K562 (cell line): Measurements from ENCODE around the gene NARF. TPM values are rescaled to one million over a fixed set of nuclear protein-coding genes. Genes with fewer than 3 reads are reported as not detected.
A peak's percentile ranks its signal among the peaks of the same experiment; 100 is the strongest.

ENCODE experiments used
- CBFA2T2 ChIP-seq: fragments of 450-650 bp; conservative IDR thresholded peaks from 2 replicates; pipeline ENCODE4 v1.6.1; 2017; ENCODE audit warnings: mild to moderate bottlenecking
- polyA plus RNA-seq, 8 experiments: library from polyadenylated mRNA; depleted of rRNA in 4 of 8; stranded (reverse) in 5 of 8; unstranded in 3 of 8; fragments of >200 nt; fragmentation: Nextera tagmentation in 2 of 8; fragmentation: Illumina TruSeq in 1 of 8; extraction: Ambion mirVana in 2 of 8; extraction: Trizol in 1 of 8; gene quantifications; 2 replicates each; pipeline versions ENCODE4 v1.2.1 to v1.2.3, GENCODE V29; 2011 to 2014; ENCODE audit warnings: inconsistent platforms in 1 of 8, missing spikeins in 1 of 8
- total RNA-seq, 7 experiments: library from RNA; depleted of rRNA in 6 of 7; stranded (reverse); fragments of >200 nt in 6 of 7; fragmentation: Illumina TruSeq in 2 of 7; extraction: Trizol in 2 of 7; gene quantifications; 2 replicates each; pipeline versions ENCODE4 v1.2.1 to v1.2.3, GENCODE V29; 2011 to 2021; ENCODE audit warnings: low replicate concordance in 1 of 7
- TF ChIP-seq, protein P1 (sequence below): fragments of 450-650 bp; IDR thresholded peaks from 2 replicates; pipeline ENCODE4 v1.6.1; 2016; ENCODE audit warnings: mild to moderate bottlenecking, moderate library complexity
- TF ChIP-seq, protein P2 (sequence below): sonication (generic); formaldehyde crosslinking; IDR thresholded peaks from 2 replicates; pipeline ENCODE4 v1.8.0; 2022; ENCODE audit warnings: missing genetic modification reagents, mild to moderate bottlenecking, moderate library complexity, borderline replicate concordance
- TF ChIP-seq, protein P3 (sequence below): sonication (generic); formaldehyde crosslinking; IDR thresholded peaks from 2 replicates; pipeline ENCODE4 v1.8.0; 2022; ENCODE audit warnings: mild to moderate bottlenecking, missing genetic modification reagents
- TF ChIP-seq, protein P4 (sequence below): fragments of 250-450 bp; sonication (Bioruptor Pico); IDR thresholded peaks from 2 replicates; pipeline ENCODE4 v1.9.0; 2021; ENCODE audit warnings: mild to moderate bottlenecking, inconsistent platforms

NARF gene
- total and polyA plus RNA-seq, 9 of the 15 experiments (the other 6 are each of a cell fraction or from before 2014, with no cell fraction given): 60.4 to 423 (median 132) TPM

DNA sequence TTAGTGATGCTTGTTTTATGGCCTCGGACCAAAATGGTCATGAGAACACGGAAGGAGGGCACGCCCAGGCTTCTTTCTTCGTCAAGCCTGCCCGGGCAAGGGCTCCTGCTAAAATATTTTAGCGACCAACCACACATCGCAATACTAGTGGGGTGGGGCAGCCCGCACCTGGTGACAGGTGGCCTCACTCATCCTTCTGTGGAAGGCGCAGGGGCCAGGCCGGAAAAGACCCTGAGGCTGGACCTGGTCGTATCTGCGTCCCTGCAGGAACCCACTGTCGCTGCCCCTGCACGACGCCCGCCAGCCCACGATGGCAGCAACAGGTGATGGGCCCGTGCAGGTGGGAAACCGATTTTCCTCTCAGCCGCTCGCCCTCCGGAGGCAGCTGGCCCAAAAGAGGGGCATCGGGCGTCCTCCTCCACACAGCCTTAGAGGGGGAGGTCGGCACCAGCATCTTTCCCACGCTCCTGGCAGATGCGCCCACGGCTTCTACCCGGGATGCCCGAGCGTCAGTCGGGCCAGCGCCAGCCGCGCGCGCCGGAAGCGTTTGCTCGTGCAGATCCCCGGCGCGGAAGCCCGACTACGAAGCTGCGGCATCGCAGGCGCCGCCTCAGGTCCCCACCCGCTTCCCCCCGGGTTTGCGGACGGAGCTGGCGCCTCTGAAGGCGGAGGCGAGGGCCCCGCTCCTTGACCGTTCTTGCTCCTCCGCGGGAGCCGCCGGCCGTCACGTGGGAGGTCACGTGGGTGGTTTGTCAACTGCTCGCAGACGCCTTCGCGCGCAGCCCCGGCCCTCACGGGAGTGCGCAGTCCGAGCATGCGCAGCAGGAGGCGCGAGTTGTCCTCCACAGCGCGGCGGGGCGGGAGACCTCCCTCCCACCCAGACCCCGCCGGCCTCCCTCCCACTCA, 38.2 kb downstream of the NARF start (continued):
- TF ChIP-seq, protein P1, sequence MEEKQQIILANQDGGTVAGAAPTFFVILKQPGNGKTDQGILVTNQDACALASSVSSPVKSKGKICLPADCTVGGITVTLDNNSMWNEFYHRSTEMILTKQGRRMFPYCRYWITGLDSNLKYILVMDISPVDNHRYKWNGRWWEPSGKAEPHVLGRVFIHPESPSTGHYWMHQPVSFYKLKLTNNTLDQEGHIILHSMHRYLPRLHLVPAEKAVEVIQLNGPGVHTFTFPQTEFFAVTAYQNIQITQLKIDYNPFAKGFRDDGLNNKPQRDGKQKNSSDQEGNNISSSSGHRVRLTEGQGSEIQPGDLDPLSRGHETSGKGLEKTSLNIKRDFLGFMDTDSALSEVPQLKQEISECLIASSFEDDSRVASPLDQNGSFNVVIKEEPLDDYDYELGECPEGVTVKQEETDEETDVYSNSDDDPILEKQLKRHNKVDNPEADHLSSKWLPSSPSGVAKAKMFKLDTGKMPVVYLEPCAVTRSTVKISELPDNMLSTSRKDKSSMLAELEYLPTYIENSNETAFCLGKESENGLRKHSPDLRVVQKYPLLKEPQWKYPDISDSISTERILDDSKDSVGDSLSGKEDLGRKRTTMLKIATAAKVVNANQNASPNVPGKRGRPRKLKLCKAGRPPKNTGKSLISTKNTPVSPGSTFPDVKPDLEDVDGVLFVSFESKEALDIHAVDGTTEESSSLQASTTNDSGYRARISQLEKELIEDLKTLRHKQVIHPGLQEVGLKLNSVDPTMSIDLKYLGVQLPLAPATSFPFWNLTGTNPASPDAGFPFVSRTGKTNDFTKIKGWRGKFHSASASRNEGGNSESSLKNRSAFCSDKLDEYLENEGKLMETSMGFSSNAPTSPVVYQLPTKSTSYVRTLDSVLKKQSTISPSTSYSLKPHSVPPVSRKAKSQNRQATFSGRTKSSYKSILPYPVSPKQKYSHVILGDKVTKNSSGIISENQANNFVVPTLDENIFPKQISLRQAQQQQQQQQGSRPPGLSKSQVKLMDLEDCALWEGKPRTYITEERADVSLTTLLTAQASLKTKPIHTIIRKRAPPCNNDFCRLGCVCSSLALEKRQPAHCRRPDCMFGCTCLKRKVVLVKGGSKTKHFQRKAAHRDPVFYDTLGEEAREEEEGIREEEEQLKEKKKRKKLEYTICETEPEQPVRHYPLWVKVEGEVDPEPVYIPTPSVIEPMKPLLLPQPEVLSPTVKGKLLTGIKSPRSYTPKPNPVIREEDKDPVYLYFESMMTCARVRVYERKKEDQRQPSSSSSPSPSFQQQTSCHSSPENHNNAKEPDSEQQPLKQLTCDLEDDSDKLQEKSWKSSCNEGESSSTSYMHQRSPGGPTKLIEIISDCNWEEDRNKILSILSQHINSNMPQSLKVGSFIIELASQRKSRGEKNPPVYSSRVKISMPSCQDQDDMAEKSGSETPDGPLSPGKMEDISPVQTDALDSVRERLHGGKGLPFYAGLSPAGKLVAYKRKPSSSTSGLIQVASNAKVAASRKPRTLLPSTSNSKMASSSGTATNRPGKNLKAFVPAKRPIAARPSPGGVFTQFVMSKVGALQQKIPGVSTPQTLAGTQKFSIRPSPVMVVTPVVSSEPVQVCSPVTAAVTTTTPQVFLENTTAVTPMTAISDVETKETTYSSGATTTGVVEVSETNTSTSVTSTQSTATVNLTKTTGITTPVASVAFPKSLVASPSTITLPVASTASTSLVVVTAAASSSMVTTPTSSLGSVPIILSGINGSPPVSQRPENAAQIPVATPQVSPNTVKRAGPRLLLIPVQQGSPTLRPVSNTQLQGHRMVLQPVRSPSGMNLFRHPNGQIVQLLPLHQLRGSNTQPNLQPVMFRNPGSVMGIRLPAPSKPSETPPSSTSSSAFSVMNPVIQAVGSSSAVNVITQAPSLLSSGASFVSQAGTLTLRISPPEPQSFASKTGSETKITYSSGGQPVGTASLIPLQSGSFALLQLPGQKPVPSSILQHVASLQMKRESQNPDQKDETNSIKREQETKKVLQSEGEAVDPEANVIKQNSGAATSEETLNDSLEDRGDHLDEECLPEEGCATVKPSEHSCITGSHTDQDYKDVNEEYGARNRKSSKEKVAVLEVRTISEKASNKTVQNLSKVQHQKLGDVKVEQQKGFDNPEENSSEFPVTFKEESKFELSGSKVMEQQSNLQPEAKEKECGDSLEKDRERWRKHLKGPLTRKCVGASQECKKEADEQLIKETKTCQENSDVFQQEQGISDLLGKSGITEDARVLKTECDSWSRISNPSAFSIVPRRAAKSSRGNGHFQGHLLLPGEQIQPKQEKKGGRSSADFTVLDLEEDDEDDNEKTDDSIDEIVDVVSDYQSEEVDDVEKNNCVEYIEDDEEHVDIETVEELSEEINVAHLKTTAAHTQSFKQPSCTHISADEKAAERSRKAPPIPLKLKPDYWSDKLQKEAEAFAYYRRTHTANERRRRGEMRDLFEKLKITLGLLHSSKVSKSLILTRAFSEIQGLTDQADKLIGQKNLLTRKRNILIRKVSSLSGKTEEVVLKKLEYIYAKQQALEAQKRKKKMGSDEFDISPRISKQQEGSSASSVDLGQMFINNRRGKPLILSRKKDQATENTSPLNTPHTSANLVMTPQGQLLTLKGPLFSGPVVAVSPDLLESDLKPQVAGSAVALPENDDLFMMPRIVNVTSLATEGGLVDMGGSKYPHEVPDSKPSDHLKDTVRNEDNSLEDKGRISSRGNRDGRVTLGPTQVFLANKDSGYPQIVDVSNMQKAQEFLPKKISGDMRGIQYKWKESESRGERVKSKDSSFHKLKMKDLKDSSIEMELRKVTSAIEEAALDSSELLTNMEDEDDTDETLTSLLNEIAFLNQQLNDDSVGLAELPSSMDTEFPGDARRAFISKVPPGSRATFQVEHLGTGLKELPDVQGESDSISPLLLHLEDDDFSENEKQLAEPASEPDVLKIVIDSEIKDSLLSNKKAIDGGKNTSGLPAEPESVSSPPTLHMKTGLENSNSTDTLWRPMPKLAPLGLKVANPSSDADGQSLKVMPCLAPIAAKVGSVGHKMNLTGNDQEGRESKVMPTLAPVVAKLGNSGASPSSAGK: peak; percentile 99
- TF ChIP-seq, protein P2, sequence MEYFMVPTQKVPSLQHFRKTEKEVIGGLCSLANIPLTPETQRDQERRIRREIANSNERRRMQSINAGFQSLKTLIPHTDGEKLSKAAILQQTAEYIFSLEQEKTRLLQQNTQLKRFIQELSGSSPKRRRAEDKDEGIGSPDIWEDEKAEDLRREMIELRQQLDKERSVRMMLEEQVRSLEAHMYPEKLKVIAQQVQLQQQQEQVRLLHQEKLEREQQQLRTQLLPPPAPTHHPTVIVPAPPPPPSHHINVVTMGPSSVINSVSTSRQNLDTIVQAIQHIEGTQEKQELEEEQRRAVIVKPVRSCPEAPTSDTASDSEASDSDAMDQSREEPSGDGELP (CRISPR knock-in tag): peak; percentile 77
- TF ChIP-seq, protein P3, sequence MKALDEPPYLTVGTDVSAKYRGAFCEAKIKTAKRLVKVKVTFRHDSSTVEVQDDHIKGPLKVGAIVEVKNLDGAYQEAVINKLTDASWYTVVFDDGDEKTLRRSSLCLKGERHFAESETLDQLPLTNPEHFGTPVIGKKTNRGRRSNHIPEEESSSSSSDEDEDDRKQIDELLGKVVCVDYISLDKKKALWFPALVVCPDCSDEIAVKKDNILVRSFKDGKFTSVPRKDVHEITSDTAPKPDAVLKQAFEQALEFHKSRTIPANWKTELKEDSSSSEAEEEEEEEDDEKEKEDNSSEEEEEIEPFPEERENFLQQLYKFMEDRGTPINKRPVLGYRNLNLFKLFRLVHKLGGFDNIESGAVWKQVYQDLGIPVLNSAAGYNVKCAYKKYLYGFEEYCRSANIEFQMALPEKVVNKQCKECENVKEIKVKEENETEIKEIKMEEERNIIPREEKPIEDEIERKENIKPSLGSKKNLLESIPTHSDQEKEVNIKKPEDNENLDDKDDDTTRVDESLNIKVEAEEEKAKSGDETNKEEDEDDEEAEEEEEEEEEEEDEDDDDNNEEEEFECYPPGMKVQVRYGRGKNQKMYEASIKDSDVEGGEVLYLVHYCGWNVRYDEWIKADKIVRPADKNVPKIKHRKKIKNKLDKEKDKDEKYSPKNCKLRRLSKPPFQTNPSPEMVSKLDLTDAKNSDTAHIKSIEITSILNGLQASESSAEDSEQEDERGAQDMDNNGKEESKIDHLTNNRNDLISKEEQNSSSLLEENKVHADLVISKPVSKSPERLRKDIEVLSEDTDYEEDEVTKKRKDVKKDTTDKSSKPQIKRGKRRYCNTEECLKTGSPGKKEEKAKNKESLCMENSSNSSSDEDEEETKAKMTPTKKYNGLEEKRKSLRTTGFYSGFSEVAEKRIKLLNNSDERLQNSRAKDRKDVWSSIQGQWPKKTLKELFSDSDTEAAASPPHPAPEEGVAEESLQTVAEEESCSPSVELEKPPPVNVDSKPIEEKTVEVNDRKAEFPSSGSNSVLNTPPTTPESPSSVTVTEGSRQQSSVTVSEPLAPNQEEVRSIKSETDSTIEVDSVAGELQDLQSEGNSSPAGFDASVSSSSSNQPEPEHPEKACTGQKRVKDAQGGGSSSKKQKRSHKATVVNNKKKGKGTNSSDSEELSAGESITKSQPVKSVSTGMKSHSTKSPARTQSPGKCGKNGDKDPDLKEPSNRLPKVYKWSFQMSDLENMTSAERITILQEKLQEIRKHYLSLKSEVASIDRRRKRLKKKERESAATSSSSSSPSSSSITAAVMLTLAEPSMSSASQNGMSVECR (CRISPR knock-in tag): peak; percentile 52; the same call in 1 of the 2 replicates
- TF ChIP-seq, protein P4, sequence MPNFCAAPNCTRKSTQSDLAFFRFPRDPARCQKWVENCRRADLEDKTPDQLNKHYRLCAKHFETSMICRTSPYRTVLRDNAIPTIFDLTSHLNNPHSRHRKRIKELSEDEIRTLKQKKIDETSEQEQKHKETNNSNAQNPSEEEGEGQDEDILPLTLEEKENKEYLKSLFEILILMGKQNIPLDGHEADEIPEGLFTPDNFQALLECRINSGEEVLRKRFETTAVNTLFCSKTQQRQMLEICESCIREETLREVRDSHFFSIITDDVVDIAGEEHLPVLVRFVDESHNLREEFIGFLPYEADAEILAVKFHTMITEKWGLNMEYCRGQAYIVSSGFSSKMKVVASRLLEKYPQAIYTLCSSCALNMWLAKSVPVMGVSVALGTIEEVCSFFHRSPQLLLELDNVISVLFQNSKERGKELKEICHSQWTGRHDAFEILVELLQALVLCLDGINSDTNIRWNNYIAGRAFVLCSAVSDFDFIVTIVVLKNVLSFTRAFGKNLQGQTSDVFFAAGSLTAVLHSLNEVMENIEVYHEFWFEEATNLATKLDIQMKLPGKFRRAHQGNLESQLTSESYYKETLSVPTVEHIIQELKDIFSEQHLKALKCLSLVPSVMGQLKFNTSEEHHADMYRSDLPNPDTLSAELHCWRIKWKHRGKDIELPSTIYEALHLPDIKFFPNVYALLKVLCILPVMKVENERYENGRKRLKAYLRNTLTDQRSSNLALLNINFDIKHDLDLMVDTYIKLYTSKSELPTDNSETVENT (CRISPR knock-in tag): peak; percentile 77; the same call in 1 of the 2 replicates
- TF ChIP-seq CBFA2T2: peak; percentile 97
